ENCODE data around the gene RCAN3.
A peak's percentile ranks its signal among the peaks of the same experiment; 100 is the strongest.

- peak in 1 of 4 donors; percentile 16 for TF ChIP-seq POLR2AphosphoS5 (IDR thresholded peaks at IDR 0.05)
- TF ChIP-seq CTCF (IDR thresholded peaks at IDR 0.05) = no peak
- no peak for TF ChIP-seq POLR2A (IDR thresholded peaks at IDR 0.05)
- TF ChIP-seq EP300 (IDR thresholded peaks at IDR 0.05) = no peak
Observed at GRCh38 chr1:24502709-24503058, at the start of gene RCAN3.

Data from sigmoid colon (tissue), 4 donors.